Erythroblast (primary cell): Measurements from ENCODE around the gene CLEC2A.

Experiments
- GATA1 ChIP-seq: IDR thresholded peaks from 2 replicates; pipeline ENCODE4 v1.6.1; 2011; ENCODE audit warnings: low read depth, mild to moderate bottlenecking, control low read depth, low read length, moderate library complexity
- POLR2A ChIP-seq: IDR thresholded peaks from 2 replicates; pipeline ENCODE4 v1.6.1; 2011; ENCODE audit warnings: mild to moderate bottlenecking, low read length

- TF ChIP-seq GATA1 (no peak), POLR2A (no peak)
These were observed 37.5 kb upstream of the CLEC2A start for GRCh38 chr12:9969673-9970072.
